MG63 (cell line): Measurements from ENCODE around the gene PCDHGA5. TPM values are rescaled to one million over a fixed set of nuclear protein-coding genes. Genes with fewer than 3 reads are reported as not detected.
"Not testable (repeated sequence)": the region's sequence is repeated elsewhere in the genome, so short reads cannot be mapped to it uniquely, and the experiment has no call there.

Source experiments
- DNase-seq: peaks from one replicate; pipeline ENCODE4 v3.0.0-alpha.2; 2020
- H3K27me3 ChIP-seq: fragments of 250-450 bp; sonication (Bioruptor Pico); 2 replicates; pipeline ENCODE4 v1.5.1; 2020; ENCODE audit warnings: mild to moderate bottlenecking, moderate library complexity
- H3K36me3 ChIP-seq: fragments of 250-450 bp; sonication (Bioruptor Pico); 2 replicates; pipeline ENCODE4 v1.5.1; 2020; ENCODE audit warnings: mild to moderate bottlenecking, moderate library complexity
- H3K4me3 ChIP-seq: fragments of 250-450 bp; sonication (Bioruptor Pico); 2 replicates; pipeline ENCODE4 v1.5.1; 2020; ENCODE audit warnings: mild to moderate bottlenecking, moderate library complexity
- H3K9me3 ChIP-seq: fragments of 250-450 bp; sonication (Bioruptor Pico); 2 replicates; pipeline ENCODE4 v1.5.1; 2020; ENCODE audit warnings: mild to moderate bottlenecking, moderate library complexity
- total RNA-seq: library from RNA; depleted of rRNA; stranded (reverse); fragments of >200 nt; shearing (Covaris generic); gene quantifications from 2 replicates; pipeline ENCODE4 v1.2.3, GENCODE V29; 2014; ENCODE audit warnings: low replicate concordance; rRNA removed

PCDHGA5 gene
- total RNA-seq, result not detected in 2 replicates

DNA sequence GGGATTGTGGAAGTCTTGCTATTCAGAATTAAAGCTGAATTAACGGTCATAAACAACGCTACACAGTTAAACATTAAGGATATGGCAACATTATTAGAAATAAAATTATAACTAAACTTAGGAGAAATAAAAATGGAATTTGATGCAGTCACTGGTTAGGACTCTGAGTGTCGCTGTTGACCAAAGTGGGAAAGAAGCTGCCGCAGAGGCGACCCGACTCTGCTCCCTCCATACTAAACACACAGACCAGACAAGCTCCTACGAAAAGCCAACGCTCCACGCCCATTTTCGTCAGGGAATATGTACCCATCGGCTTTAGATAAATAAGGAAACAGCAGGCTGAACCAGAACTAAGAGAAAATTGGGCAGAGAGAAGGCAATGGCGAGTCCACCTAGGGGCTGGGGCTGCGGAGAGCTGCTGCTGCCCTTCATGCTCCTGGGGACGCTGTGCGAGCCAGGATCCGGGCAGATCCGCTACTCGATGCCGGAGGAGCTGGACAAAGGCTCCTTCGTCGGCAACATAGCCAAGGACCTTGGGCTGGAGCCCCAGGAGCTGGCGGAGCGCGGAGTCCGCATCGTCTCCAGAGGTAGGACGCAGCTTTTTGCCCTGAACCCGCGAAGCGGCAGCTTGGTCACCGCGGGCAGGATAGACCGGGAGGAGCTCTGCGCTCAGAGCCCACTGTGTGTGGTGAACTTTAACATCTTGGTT is at the start of gene PCDHGA5:
TSS of gene PCDHGA5 (plus strand) at position 211 of the 709 bp plus-strand sequence. CDS start at position 380, 169 bp downstream.
- no peak for DNase-seq
- H3K4me3 ChIP-seq, result no peak within 1 kb of the TSS
- no peaks in the 10 kb centered on the region for H3K27me3 ChIP-seq
- H3K9me3 ChIP-seq, result peaks cover 35% of the 10 kb centered on the region
- H3K36me3 ChIP-seq, result no peaks in the 10 kb centered on the region; the same call in 1 of the 2 replicates

DNA sequence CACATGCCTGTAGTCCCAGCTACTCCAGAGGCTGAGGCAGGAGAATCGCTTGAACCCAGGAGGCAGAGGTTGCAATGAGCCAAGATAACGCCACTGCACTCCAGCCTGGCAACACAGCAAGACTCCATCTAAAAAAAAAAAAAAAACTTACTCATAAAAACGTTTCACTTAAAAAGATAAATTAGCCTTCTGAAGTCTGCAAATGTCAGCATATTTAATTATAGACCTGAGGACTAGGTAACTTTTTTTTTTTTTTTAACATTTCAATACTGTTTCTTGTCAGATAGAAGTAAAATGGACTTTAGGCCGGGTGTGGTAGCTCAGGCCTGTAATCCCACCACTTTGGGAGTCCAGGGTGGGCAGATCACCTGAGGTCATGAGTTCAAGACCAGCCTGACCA is 47.0 kb upstream of the PCDHGA5 start:
- not testable (repeated sequence) for H3K4me3 ChIP-seq, H3K27me3 ChIP-seq, DNase-seq
- Histone ChIP-seq H3K36me3 (peaks cover 55% of the 10 kb centered on the region), H3K9me3 (peaks cover 49% of the 10 kb centered on the region)

DNA sequence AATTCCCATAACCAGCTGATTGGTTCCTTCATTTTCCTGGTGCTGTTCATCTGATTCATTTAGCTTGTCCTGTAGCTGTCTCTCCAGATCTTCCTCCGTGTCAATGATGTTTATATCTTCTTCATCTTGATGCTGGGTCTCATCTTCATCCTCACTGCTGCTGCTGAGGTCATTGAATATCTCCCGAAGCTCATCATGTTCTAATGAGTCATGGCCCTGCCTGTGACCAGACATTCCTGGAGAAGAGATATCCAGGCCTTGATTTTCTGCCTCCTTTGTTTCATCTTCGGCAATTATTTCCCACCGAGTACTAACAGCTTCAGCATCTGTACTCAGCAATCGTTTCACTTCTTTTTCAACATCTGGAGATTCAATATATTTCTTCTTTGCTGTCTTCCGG is 44.8 kb upstream of the PCDHGA5 start:
- peaks cover 54% of the 10 kb centered on the region for H3K36me3 ChIP-seq
- peaks cover 49% of the 10 kb centered on the region for H3K9me3 ChIP-seq
- H3K27me3 ChIP-seq, result no peaks in the 10 kb centered on the region
- DNase-seq, result no peak
- H3K4me3 ChIP-seq, result peak overlapping the region; percentile 93

DNA sequence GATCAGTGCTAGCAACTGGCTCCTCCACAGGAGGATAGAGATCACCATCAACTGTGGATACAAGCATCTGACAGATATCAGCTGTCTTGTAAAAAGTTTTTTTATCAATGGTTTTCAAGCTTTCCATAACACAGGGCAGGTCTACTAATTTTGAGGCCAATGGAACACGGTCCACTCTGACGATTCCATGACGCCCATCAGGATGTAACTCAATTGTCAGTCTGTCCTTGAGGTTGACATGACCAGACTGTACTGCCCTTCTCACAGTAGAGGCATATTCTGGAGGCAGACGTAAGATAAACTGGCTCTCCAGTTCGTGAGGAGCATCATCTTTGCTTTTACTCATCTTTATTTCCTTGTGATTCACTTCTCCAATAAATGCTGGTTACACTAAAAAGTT is 44.3 kb upstream of the PCDHGA5 start:
- peaks cover 45% of the 10 kb centered on the region for H3K9me3 ChIP-seq
- no peaks in the 10 kb centered on the region for H3K27me3 ChIP-seq
- no peak for DNase-seq
- H3K36me3 ChIP-seq, result peaks cover 52% of the 10 kb centered on the region
- peak overlapping the region; percentile 93 for H3K4me3 ChIP-seq

DNA sequence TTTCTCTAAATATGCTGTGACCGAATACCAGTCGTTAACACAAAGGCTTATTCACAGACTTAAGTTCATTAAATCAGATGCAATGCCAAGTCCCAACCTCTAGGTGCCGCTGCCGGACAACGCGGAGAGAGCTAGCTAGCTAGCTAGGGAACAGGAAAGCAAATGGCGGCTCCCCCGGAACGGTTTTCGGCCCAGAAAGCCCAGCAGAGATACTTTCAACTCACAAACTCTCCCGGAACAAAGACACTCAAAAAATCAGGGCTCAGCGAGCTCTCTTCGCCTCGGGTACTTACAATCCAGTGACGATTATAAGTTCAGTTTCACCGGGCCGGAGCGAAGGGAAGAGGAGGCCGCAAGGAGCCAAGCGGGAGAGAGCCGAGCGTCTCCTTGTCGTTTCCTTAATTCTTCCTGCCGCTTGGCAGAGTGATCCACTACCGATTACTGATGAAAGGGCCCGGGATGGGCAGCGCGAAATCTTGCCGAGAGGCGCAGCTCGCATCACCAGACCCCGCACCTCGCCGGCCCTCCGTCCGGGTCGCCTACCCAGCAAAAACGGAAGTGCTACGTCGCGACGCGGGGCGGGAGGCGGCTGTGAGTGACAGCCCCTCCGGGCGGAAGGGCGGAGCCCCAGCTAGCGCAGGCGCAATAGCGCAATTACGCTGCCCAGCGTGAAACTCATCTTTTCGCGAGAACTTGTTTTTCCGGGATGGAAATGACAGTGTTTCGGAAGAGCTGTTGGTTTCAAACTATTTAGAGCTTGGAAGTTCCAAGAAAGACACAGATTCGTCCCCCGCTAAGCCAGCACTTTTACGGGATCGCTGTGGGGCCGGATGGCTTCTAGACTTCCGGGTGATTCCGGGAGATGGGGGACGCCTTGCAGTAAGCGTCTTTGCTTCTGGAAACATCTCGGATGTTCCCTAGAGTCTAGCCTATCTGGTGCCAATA is 43.5 kb upstream of the PCDHGA5 start, which contains the start of gene TAF7:
TSS of gene TAF7 (minus strand) at position 560 of the 945 bp plus-strand sequence. CDS start 740 bp downstream, outside the sequence.
- Histone ChIP-seq H3K27me3 (no peaks in the 10 kb centered on the region), H3K36me3 (peaks cover 48% of the 10 kb centered on the region), H3K9me3 (peaks cover 45% of the 10 kb centered on the region), H3K4me3 (peak within 1 kb of the TSS; percentile 93)
- peak; percentile 93 for DNase-seq

DNA sequence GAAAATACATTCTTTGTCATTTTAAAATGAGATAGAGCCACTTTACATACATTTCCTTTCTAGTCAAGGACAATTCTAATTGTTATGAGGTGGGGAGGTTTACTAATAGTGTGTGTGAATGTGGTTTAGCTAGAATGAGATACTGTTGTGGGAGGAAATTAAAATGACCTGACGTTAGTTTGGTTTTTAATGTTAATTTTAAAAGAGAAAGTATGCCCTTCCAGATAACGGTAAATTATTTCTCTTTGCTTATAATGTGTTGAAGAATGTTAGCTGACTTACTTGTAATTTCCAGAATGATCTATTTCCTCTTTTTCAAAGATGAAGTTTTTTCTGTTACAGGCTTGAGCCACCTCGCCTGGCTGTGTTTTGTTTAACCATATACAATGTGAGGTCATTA is 41.7 kb upstream of the PCDHGA5 start:
- no peaks in the 10 kb centered on the region for H3K27me3 ChIP-seq
- H3K4me3 ChIP-seq, result no peak overlapping the region
- H3K9me3 ChIP-seq, result peaks cover 39% of the 10 kb centered on the region
- H3K36me3 ChIP-seq, result peaks cover 31% of the 10 kb centered on the region
- DNase-seq, result no peak

DNA sequence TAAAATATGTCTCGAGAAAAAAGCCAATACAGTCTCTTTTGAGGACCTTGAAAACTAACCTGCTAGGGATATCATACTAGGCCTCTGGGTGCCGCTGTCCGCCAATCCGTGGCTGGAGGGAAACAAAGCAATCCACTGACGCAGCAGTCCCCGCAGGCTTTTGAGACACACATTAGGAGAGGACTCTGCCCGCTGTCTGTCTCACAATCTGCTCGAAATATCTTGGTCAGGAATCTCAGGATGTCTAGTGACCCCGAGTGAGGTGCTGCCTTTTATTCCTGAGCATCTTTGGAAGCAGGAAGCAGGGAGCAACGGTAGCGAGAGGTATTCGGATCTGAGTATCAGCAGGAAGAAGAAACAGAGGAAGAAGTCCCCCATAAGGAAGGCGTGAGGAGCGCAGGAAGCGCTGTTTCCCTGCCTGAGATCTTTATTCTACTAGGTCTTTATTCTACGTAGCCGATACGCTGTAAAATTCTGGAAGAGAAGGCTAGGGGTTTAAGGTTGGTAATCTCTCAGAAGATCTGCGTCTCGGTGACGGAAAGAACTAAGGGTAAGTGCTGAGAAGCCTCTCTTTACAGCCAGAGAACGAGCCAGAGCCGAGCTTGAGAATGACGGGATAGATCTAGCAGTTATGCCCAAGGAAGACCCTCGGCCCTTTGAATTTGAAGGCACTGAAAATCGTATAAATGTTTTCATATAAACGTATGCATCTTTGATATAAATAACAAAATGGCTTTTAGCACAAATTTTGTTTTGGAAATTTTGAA is 37.7 kb upstream of the PCDHGA5 start:
- Histone ChIP-seq H3K27me3 (no peaks in the 10 kb centered on the region), H3K36me3 (no peaks in the 10 kb centered on the region), H3K9me3 (peaks cover 7% of the 10 kb centered on the region), H3K4me3 (no peak overlapping the region)
- DNase-seq, result no peak

DNA sequence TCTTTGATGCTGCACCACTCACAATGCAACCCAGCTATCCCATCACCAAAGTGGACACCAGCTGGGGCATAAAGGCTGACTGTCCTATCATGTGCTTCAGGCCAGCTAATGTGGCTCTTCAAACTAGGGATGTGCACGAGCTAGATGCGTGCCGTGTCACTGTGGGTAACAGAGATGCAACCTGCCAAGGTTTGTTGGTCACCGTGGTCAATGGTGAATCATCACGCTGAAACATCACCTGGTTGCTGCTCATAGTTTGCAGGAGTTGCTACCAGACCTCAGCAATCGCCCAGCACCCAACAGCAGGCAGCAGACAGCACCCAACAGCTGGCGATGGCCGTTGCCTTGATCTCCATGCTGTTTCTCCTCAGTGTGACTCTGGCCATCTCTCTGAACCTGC is 35.7 kb upstream of the PCDHGA5 start:
- no peak for DNase-seq
- Histone ChIP-seq H3K27me3 (no peaks in the 10 kb centered on the region), H3K4me3 (no peak overlapping the region), H3K9me3 (peaks cover 2% of the 10 kb centered on the region; the same call in 1 of the 2 replicates), H3K36me3 (no peaks in the 10 kb centered on the region)

DNA sequence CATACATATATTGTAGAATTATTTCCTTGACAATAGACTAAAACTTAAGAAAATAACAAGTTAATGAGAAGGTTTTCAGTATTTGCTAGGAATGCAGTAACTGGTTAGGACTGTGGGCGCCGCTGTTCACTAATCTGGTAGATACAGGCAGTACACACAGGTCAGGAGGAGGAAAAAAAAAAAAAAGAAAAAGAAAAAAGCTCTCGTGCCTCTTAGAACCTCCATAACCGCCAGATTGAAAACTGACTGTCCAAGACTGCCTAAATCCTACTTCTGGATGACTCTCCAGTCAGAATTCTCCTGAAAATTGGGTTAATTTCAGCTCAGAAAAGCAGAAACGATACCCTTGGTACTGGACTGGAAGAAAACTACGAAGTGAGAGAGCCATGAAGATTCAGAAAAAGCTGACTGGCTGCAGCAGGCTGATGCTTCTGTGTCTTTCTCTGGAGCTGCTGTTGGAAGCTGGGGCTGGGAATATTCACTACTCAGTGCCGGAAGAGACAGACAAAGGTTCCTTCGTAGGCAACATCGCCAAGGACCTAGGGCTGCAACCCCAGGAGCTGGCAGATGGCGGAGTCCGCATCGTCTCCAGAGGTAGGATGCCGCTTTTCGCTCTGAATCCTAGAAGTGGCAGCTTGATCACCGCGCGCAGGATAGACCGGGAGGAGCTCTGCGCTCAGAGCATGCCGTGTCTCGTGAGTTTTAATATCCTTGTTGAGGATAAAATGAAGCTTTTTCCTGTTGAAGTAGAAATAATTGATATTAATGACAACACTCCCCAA is 33.5 kb upstream of the PCDHGA5 start, which contains the start of gene PCDHGA1:
TSS of gene PCDHGA1 (plus strand) at position 216 of the 782 bp plus-strand sequence.
- peak; percentile 62 for DNase-seq
- Histone ChIP-seq H3K27me3 (no peaks in the 10 kb centered on the region), H3K9me3 (peaks cover 2% of the 10 kb centered on the region; the same call in 1 of the 2 replicates), H3K4me3 (peak within 1 kb of the TSS; percentile 37), H3K36me3 (no peaks in the 10 kb centered on the region)

DNA sequence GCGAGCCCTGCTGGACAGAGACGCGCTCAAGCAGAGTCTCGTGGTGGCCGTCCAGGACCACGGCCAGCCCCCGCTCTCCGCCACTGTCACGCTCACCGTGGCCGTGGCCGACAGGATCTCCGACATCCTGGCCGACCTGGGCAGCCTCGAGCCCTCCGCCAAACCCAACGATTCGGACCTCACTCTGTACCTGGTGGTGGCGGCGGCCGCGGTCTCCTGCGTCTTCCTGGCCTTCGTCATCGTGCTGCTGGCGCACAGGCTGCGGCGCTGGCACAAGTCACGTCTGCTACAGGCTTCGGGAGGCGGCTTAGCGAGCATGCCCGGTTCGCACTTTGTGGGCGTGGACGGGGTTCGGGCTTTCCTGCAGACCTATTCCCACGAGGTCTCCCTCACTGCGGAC is 31.4 kb upstream of the PCDHGA5 start:
- not testable (repeated sequence) for H3K27me3 ChIP-seq, H3K36me3 ChIP-seq, DNase-seq, H3K4me3 ChIP-seq, H3K9me3 ChIP-seq

DNA sequence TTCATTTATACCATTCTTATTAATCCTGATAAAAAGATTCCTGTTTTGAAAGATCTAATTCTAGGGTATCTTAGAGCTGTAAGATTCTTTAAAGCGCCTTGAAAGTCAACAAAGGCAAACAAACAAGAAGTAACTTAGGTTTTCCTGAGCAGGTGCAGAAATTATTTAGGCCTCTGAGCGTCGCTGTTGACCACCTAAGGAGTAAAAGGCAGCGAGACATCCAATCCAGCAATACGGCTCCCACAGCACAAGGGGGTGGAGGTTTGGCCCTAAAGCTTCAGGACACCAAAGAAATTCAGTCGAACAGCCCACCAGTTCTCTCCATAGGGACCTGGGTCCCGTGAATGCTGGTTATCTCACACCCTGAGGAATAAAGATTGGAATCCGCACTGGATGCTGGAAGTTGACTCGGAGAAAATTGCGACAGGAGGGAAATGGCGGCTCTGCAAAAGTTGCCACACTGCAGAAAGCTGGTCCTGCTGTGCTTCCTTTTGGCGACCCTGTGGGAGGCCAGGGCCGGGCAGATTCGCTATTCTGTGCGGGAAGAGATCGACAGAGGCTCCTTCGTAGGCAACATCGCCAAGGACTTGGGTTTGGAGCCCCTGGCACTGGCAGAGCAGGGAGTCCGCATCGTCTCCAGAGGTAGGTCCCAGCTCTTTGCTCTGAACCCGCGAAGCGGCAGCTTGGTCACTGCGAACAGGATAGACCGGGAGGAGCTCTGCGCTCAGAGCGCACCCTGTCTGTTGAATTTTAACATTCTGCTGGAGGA is 25.2 kb upstream of the PCDHGA5 start, which contains the start of gene PCDHGA2:
TSS of gene PCDHGA2 (plus strand) at position 223 of the 769 bp plus-strand sequence.
- no peak for DNase-seq
- no peak within 1 kb of the TSS for H3K4me3 ChIP-seq
- no peaks in the 10 kb centered on the region for H3K27me3 ChIP-seq
- H3K9me3 ChIP-seq, result no peaks in the 10 kb centered on the region; the same call in none of the 2 replicates
- H3K36me3 ChIP-seq, result no peaks in the 10 kb centered on the region

DNA sequence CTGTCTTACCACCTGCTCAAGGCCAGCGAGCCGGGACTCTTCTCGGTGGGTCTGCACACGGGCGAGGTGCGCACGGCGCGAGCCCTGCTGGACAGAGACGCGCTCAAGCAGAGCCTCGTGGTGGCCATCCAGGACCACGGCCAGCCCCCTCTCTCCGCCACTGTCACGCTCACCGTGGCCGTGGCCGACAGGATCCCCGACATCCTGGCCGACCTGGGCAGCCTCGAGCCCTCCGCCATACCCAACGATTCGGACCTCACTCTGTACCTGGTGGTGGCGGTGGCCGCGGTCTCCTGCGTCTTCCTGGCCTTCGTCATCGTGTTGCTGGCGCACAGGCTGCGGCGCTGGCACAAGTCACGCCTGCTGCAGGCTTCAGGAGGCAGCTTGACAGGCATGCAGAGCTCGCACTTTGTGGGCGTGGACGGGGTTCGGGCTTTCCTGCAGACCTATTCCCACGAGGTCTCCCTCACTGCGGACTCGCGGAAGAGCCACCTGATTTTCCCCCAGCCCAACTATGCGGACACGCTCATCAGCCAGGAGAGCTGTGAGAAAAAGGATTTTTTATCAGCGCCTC is 23.1 kb upstream of the PCDHGA5 start:
- not testable (repeated sequence) for H3K27me3 ChIP-seq, H3K4me3 ChIP-seq, DNase-seq

DNA sequence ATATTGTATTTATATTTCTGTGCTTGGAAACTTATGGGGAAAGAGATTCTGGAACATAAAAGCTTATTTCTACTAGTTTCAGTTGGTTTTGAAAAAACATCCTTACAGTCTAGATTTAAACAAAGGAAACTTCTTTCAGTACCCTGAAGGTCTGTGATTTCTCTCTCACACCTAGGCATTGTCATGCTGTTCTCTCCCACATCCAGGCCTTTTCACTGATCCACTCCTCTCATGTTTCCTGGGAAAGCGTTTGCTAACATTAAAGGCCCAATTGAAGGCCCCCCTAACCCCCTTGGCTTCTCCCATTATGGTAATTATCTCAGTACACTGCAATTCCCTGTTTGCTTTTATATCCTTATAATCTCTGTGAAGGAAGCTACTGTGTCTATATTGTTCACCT is 21.2 kb upstream of the PCDHGA5 start:
- Histone ChIP-seq H3K9me3 (peaks cover 2% of the 10 kb centered on the region), H3K36me3 (no peaks in the 10 kb centered on the region), H3K27me3 (no peaks in the 10 kb centered on the region), H3K4me3 (no peak overlapping the region)
- no peak for DNase-seq

More for the DNA sequence above, 23.1 kb upstream of the PCDHGA5 start:
- H3K9me3 ChIP-seq, H3K36me3 ChIP-seq: not testable (repeated sequence)

DNA sequence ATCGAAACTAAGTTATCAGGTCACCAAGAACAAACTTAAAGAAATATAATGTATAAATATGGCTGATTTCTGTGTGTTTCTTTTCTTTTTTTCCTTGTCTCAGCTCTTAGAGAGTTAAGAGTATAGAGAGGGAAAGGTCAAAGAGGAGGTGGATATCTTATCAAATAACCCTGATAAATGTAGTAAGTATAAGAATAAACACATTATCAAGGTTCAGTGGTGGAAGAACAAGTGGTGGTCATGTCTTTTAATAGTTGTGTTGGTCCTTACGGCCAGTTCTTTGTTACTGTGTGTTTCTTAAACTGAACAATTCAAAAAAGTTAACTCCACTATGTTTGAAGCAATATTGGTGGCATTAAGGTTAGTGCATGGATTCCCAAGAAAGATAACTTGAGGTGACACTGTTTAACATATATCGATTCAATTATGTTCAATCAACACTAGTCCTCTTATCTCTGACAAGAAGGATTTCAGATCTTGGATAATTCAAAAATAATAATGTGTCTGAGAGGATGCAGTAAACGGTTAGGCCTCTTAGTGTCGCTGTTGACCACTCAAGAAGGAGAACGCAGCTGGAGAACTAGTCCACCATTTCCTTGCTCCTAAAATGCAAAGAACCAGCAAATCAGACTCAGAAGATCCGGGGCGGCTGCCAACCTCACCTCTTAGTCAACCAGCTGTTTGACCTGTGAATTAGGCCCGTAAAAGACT is 20.6 kb upstream of the PCDHGA5 start, which contains the start of gene PCDHGA3:
TSS of gene PCDHGA3 (plus strand) at position 588 of the 711 bp plus-strand sequence. CDS start 205 bp downstream, outside the sequence.
- Histone ChIP-seq H3K27me3 (no peaks in the 10 kb centered on the region; the same call in 1 of the 2 replicates), H3K9me3 (peaks cover 2% of the 10 kb centered on the region), H3K36me3 (no peaks in the 10 kb centered on the region), H3K4me3 (no peak within 1 kb of the TSS)
- no peak for DNase-seq
